WTC11 (cell line): ENCODE results near the gene CLN5. TPM values are rescaled to one million over a fixed set of nuclear protein-coding genes. Genes with fewer than 3 reads are reported as not detected.

ENCODE experiments used
- ATAC-seq: fragments of 200-7000 bp; cut with Tn5 transposase; 2 replicates; pipeline ENCODE4 v1.10.0; 2021; ENCODE audit warnings: mild to moderate bottlenecking, moderate library complexity
- CTCF ChIA-PET: fragments of 300-600 bp; sonication (Branson Sonifier 250); formaldehyde crosslinking; loops from one replicate; lab custom pipeline; 2021; ENCODE audit warnings: antibody characterized with exemption; lab: Charles Lee
- POLR2A ChIA-PET: fragments of 350-600 bp; sonication (Branson Sonifier 250); formaldehyde crosslinking; loops from one replicate; lab custom pipeline; 2021; ENCODE audit warnings: antibody characterized with exemption; lab: Charles Lee
- DNase-seq: peaks from one replicate; pipeline ENCODE4 v3.0.0; 2021; ENCODE audit warnings: low spot score
- H3K27ac Mint-ChIP-seq: 2 replicates; pipeline ENCODE4 v1.8.0; 2021; ENCODE audit warnings: mixed read lengths
- H3K27me3 Mint-ChIP-seq: 2 replicates; pipeline ENCODE4 v1.8.0; 2021; ENCODE audit warnings: low read depth, mild to moderate bottlenecking, moderate library complexity, mixed read lengths
- H3K36me3 Mint-ChIP-seq: 2 replicates; pipeline ENCODE4 v1.8.0; 2021; ENCODE audit warnings: mixed read lengths
- H3K4me1 Mint-ChIP-seq: 2 replicates; pipeline ENCODE4 v1.8.0; 2022; ENCODE audit warnings: mixed read lengths
- H3K4me3 Mint-ChIP-seq: 2 replicates; pipeline ENCODE4 v1.8.0; 2021; ENCODE audit warnings: mild to moderate bottlenecking, moderate library complexity, mixed read lengths
- H3K9me3 Mint-ChIP-seq: 2 replicates; pipeline ENCODE4 v1.8.0; 2021; ENCODE audit warnings: mixed read lengths
- ELF4 ChIP-seq: sonication (generic); formaldehyde crosslinking; IDR thresholded peaks from 2 replicates; pipeline ENCODE4 v1.8.1; 2022; ENCODE audit warnings: low read depth, mild to moderate bottlenecking, moderate library complexity, missing genetic modification reagents
- FOXP1 ChIP-seq: sonication (generic); formaldehyde crosslinking; IDR thresholded peaks from 2 replicates; pipeline ENCODE4 v1.8.0; 2022; ENCODE audit warnings: missing genetic modification reagents, mild to moderate bottlenecking, moderate library complexity, borderline replicate concordance
- GRHL2 ChIP-seq: fragments of 250-450 bp; sonication (Bioruptor Pico); IDR thresholded peaks from 2 replicates; pipeline ENCODE4 v1.8.0; 2022; ENCODE audit warnings: mild to moderate bottlenecking, moderate library complexity; ENCODE audit not compliant: insufficient replicate concordance, severe bottlenecking
- NR1H2 ChIP-seq: sonication (generic); formaldehyde crosslinking; IDR thresholded peaks from 2 replicates; pipeline ENCODE4 v1.9.0; 2021; ENCODE audit warnings: mild to moderate bottlenecking, moderate library complexity, missing genetic modification reagents
- total RNA-seq: library from RNA; stranded (reverse); gene quantifications from 3 replicates; pipeline ENCODE4 v1.2.3, GENCODE V29; 2021
- TF ChIP-seq, protein P1 (sequence below): fragments of 250-450 bp; sonication (Bioruptor Pico); IDR thresholded peaks from 2 replicates; pipeline ENCODE4 v2.1.2; 2022; ENCODE audit warnings: mild to moderate bottlenecking, moderate library complexity
- TF ChIP-seq, protein P2 (sequence below): fragments of 250-450 bp; sonication (Bioruptor Pico); IDR thresholded peaks from 2 replicates; pipeline ENCODE4 v1.9.0; 2021; ENCODE audit warnings: mild to moderate bottlenecking, borderline replicate concordance
- TF ChIP-seq, protein P3 (sequence below): fragments of 200-600 bp; IDR thresholded peaks from 2 replicates; pipeline ENCODE4 v1.8.0; 2022; ENCODE audit warnings: antibody characterized with exemption
- TF ChIP-seq, protein P4 (sequence below): fragments of 250-450 bp; sonication (Bioruptor Pico); IDR thresholded peaks from 2 replicates; pipeline ENCODE4 v1.9.0; 2021; ENCODE audit warnings: moderate library complexity, mild to moderate bottlenecking, inconsistent platforms, borderline replicate concordance
- TF ChIP-seq, protein P5 (sequence below): sonication (generic); formaldehyde crosslinking; IDR thresholded peaks from 2 replicates; pipeline ENCODE4 v1.8.0; 2022; ENCODE audit warnings: mild to moderate bottlenecking, missing genetic modification reagents
- TF ChIP-seq, protein P6 (sequence below): sonication (generic); formaldehyde crosslinking; IDR thresholded peaks from 2 replicates; pipeline ENCODE4 v1.8.1; 2023; ENCODE audit warnings: mild to moderate bottlenecking, missing genetic modification reagents, borderline replicate concordance
- TF ChIP-seq, protein P7 (sequence below): sonication (generic); formaldehyde crosslinking; IDR thresholded peaks from 2 replicates; pipeline ENCODE4 v1.8.1; 2022; ENCODE audit warnings: mild to moderate bottlenecking, missing genetic modification reagents, moderate library complexity, borderline replicate concordance

CLN5 gene
- total RNA-seq, 1 experiment from 2014 or later, result 9.2 TPM

DNA sequence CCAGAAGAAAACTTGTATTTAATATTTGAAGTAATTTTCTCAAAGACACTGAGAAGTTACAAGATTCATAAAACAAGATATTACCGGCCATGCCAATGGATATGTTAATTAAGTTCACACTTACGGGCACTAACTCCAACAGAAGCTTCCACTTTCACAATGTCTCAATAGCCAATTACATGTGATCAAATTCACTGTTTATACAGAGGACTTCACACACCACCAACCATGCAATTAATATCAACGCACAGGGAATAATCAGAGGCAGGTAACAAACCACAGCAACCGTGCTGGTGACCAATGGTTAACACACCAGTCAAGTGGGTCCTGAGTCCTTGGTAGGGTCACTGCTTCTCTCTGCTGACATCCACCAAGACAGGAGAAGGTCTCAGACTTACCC lies 49.5 kb upstream of the CLN5 start (continued):
- TF ChIP-seq, protein P1, sequence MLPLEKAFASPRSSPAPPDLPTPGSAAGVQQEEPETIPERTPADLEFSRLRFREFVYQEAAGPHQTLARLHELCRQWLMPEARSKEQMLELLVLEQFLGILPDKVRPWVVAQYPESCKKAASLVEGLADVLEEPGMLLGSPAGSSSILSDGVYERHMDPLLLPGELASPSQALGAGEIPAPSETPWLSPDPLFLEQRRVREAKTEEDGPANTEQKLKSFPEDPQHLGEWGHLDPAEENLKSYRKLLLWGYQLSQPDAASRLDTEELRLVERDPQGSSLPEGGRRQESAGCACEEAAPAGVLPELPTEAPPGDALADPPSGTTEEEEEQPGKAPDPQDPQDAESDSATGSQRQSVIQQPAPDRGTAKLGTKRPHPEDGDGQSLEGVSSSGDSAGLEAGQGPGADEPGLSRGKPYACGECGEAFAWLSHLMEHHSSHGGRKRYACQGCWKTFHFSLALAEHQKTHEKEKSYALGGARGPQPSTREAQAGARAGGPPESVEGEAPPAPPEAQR (CRISPR knock-in tag), result no peak

DNA sequence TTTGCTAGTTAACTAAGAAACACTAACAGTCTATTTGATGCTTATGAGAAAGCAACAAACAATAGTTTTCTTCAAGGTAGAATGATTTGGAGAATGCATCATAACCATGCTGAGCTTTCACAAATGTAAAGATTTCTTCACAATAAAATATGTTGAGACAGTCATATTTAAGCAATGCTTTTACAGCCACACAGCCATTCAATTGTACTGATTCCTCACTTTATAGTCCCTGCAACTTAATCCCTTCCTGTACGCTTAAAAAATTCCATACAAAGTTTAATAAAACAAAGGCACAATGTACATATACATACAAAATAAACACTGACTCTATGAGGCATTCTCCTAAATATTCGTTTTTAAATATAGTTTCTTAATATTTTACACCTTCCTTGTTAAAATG lies 48.2 kb upstream of the CLN5 start:
- Mint-ChIP-seq H3K27me3 (no peaks in the 10 kb centered on the region; the same call in 1 of the 2 replicates), H3K27ac (no peak overlapping the region), H3K9me3 (peaks cover 8% of the 10 kb centered on the region), H3K36me3 (no peaks in the 10 kb centered on the region), H3K4me1 (no peaks in the 10 kb centered on the region), H3K4me3 (no peak overlapping the region)
- TF ChIP-seq NR1H2 (CRISPR knock-in tag) (no peak), ELF4 (CRISPR knock-in tag) (no peak), GRHL2 (CRISPR knock-in tag) (no peak)
- TF ChIP-seq, protein P2, sequence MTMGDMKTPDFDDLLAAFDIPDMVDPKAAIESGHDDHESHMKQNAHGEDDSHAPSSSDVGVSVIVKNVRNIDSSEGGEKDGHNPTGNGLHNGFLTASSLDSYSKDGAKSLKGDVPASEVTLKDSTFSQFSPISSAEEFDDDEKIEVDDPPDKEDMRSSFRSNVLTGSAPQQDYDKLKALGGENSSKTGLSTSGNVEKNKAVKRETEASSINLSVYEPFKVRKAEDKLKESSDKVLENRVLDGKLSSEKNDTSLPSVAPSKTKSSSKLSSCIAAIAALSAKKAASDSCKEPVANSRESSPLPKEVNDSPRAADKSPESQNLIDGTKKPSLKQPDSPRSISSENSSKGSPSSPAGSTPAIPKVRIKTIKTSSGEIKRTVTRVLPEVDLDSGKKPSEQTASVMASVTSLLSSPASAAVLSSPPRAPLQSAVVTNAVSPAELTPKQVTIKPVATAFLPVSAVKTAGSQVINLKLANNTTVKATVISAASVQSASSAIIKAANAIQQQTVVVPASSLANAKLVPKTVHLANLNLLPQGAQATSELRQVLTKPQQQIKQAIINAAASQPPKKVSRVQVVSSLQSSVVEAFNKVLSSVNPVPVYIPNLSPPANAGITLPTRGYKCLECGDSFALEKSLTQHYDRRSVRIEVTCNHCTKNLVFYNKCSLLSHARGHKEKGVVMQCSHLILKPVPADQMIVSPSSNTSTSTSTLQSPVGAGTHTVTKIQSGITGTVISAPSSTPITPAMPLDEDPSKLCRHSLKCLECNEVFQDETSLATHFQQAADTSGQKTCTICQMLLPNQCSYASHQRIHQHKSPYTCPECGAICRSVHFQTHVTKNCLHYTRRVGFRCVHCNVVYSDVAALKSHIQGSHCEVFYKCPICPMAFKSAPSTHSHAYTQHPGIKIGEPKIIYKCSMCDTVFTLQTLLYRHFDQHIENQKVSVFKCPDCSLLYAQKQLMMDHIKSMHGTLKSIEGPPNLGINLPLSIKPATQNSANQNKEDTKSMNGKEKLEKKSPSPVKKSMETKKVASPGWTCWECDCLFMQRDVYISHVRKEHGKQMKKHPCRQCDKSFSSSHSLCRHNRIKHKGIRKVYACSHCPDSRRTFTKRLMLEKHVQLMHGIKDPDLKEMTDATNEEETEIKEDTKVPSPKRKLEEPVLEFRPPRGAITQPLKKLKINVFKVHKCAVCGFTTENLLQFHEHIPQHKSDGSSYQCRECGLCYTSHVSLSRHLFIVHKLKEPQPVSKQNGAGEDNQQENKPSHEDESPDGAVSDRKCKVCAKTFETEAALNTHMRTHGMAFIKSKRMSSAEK (CRISPR knock-in tag), result no peak
- no peak for ATAC-seq
- no peak for DNase-seq
- ChIA-PET POLR2A (no interaction called here), CTCF (no interaction called here)

DNA sequence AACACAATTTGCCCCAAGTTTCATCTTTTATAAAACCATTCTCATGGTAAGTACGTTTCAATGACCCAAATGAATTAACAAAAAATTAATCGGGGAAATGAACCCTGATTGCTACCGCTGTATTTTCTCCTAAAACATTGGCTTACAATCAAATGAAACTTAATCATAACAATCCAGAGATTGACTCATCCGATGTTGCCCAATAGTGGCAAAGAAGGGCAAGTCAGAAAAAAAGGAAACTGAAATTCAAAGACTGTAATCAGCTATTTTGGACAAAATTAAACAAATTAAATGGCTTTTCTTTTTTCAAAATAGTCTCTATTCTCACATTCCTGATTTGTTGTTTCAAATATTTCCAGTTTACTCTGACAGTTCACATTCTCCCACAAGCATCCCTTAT lies 47.4 kb upstream of the CLN5 start:
- DNase-seq (no peak), ATAC-seq (no peak)
- POLR2A ChIA-PET, result no interaction called here
- Mint-ChIP-seq H3K36me3 (no peaks in the 10 kb centered on the region), H3K27ac (no peak overlapping the region), H3K4me3 (no peak overlapping the region), H3K9me3 (peaks cover 8% of the 10 kb centered on the region), H3K27me3 (no peaks in the 10 kb centered on the region; the same call in 1 of the 2 replicates), H3K4me1 (no peaks in the 10 kb centered on the region)
- CTCF ChIA-PET, result no interaction called here
- TF ChIP-seq, protein P3, sequence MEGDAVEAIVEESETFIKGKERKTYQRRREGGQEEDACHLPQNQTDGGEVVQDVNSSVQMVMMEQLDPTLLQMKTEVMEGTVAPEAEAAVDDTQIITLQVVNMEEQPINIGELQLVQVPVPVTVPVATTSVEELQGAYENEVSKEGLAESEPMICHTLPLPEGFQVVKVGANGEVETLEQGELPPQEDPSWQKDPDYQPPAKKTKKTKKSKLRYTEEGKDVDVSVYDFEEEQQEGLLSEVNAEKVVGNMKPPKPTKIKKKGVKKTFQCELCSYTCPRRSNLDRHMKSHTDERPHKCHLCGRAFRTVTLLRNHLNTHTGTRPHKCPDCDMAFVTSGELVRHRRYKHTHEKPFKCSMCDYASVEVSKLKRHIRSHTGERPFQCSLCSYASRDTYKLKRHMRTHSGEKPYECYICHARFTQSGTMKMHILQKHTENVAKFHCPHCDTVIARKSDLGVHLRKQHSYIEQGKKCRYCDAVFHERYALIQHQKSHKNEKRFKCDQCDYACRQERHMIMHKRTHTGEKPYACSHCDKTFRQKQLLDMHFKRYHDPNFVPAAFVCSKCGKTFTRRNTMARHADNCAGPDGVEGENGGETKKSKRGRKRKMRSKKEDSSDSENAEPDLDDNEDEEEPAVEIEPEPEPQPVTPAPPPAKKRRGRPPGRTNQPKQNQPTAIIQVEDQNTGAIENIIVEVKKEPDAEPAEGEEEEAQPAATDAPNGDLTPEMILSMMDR, result no peak
- TF ChIP-seq, protein P4, sequence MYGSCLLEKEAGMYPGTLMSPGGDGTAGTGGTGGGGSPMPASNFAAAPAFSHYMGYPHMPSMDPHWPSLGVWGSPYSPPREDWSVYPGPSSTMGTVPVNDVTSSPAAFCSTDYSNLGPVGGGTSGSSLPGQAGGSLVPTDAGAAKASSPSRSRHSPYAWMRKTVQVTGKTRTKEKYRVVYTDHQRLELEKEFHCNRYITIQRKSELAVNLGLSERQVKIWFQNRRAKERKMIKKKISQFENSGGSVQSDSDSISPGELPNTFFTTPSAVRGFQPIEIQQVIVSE (CRISPR knock-in tag), result no peak
- TF ChIP-seq, protein P5, sequence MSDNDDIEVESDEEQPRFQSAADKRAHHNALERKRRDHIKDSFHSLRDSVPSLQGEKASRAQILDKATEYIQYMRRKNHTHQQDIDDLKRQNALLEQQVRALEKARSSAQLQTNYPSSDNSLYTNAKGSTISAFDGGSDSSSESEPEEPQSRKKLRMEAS, result no peak
- TF ChIP-seq FOXP1 (CRISPR knock-in tag) (no peak), GRHL2 (CRISPR knock-in tag) (no peak)
- TF ChIP-seq, protein P2 (CRISPR knock-in tag), result no peak
- TF ChIP-seq, protein P6, sequence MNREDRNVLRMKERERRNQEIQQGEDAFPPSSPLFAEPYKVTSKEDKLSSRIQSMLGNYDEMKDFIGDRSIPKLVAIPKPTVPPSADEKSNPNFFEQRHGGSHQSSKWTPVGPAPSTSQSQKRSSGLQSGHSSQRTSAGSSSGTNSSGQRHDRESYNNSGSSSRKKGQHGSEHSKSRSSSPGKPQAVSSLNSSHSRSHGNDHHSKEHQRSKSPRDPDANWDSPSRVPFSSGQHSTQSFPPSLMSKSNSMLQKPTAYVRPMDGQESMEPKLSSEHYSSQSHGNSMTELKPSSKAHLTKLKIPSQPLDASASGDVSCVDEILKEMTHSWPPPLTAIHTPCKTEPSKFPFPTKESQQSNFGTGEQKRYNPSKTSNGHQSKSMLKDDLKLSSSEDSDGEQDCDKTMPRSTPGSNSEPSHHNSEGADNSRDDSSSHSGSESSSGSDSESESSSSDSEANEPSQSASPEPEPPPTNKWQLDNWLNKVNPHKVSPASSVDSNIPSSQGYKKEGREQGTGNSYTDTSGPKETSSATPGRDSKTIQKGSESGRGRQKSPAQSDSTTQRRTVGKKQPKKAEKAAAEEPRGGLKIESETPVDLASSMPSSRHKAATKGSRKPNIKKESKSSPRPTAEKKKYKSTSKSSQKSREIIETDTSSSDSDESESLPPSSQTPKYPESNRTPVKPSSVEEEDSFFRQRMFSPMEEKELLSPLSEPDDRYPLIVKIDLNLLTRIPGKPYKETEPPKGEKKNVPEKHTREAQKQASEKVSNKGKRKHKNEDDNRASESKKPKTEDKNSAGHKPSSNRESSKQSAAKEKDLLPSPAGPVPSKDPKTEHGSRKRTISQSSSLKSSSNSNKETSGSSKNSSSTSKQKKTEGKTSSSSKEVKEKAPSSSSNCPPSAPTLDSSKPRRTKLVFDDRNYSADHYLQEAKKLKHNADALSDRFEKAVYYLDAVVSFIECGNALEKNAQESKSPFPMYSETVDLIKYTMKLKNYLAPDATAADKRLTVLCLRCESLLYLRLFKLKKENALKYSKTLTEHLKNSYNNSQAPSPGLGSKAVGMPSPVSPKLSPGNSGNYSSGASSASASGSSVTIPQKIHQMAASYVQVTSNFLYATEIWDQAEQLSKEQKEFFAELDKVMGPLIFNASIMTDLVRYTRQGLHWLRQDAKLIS, result no peak
- TF ChIP-seq, protein P7, sequence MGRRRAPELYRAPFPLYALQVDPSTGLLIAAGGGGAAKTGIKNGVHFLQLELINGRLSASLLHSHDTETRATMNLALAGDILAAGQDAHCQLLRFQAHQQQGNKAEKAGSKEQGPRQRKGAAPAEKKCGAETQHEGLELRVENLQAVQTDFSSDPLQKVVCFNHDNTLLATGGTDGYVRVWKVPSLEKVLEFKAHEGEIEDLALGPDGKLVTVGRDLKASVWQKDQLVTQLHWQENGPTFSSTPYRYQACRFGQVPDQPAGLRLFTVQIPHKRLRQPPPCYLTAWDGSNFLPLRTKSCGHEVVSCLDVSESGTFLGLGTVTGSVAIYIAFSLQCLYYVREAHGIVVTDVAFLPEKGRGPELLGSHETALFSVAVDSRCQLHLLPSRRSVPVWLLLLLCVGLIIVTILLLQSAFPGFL (CRISPR knock-in tag), result no peak
